EL (cell line): ENCODE results near the gene GNAL.
"Not testable (repeated sequence)": the region's sequence is repeated elsewhere in the genome, so short reads cannot be mapped to it uniquely, and the experiment has no call there.

Experiments used
- DNase-seq: peaks from one replicate; pipeline ENCODE4 v3.0.0-alpha.2; 2016

Gene GNAL

DNA sequence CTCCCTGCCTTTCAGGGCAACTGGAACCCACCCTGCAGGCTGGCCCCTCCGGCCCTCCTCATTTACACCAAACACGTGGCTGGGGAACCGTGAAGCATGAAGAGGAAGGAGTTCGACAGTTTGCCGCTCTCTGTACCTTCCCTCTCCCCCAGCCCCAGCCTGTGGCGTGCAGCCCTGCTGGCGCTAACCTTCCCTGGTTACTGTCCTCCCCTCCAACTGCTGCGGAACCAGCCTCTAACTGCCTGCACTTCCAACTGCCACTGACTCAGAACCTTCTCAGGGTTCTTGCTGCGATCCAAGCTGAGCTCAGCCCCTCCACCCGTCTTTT is 19.2 kb upstream of the GNAL start:
- no peak for DNase-seq

DNA sequence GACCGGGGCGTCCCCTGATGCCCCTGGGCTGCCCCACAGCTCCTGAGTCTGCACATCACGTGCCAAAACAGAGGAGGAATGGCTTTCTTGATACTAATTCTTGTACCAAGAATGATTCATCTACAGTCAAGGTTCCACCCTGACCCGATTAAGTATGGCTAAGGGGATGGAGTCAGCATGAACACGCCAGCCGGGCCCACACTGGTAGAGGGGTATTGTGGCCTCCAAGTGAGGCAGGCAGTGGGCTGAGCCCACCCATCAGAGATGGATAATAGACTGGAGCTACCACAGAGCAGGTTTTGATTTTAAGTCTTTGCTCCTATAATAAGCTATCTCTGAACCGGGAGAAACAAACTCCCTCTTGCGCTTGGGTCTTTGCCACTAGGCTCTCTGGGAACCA is 17.9 kb upstream of the GNAL start:
- DNase-seq = no peak

DNA sequence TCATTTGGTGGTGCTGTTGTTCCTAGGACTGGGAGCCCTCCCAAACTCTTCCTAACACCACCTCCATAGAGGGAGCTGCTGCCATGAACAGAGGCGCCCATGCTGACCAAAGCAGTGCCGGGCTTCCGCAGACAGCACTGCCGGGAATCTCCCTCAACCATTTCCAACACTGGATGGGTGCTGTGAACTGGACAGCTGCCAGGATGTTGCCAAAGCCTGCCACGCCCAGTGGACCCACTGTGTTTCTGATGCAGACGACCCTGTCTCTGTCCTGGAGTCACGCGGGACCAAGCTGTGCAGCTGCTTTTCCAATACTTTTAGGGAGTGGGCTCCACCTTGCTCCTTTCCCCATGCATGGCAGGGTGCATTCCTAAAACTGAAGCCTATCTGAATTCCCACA is 16.9 kb upstream of the GNAL start:
- DNase-seq = no peak

DNA sequence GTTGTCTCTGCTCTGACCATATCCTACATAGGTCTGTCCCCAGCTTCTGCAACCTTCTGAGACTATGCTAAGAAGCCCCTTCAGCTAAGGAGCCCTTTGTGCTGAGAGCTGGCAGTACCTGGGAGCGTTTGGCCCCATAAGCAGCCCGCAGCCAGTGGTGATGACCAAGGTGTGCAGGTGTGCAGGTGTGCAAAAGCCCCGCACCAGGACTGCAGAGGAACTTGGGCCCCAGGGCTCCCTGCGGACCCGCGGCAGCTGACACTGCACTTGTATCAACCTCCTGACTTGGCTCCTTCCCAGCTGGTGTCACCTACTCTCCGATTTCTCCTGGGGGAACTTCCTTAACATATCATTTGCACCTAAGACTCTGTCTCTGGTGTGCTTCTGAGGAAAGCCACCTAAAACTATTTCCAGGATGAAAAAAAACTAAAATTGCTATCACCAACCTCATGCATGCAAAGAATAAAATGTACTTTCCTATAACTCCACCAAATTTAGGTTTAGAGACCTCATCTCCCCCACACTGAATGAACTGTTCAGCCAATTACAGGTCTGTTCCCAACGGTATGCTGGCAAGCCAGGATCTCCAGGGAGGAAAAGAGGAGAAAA is 16.1 kb upstream of the GNAL start:
- no peak for DNase-seq

GRCh38 chr18:11673560-11673959 is 15.5 kb upstream of the GNAL start:
- DNase-seq = no peak

- DNase-seq = no peak
These were observed 14.9 kb upstream of the GNAL start for GRCh38 chr18:11674119-11674518.

GRCh38 chr18:11676386-11676785 is 12.7 kb upstream of the GNAL start:
- DNase-seq = no peak

GRCh38 chr18:11676867-11677266 is 12.2 kb upstream of the GNAL start:
- peak; percentile 8 for DNase-seq

DNA sequence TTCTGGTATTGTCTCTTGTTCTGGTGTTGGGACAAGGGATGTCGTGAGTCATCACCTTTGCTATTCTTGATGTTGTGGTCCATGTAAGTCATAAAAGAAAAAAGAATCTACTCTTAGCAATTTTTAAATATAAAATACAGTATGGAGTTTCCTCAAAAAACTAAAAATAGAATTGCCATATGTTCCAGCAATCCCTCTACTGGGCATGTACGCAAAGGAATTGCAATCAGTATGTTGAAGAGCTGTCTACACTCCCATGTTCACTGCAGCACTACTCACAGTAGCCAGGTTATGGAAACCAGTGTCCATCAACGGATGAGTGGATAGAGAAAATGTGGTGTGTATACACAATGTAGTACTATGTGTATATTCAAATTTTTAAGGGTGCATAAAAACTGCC is 10.9 kb upstream of the GNAL start:
- DNase-seq = no peak

DNA sequence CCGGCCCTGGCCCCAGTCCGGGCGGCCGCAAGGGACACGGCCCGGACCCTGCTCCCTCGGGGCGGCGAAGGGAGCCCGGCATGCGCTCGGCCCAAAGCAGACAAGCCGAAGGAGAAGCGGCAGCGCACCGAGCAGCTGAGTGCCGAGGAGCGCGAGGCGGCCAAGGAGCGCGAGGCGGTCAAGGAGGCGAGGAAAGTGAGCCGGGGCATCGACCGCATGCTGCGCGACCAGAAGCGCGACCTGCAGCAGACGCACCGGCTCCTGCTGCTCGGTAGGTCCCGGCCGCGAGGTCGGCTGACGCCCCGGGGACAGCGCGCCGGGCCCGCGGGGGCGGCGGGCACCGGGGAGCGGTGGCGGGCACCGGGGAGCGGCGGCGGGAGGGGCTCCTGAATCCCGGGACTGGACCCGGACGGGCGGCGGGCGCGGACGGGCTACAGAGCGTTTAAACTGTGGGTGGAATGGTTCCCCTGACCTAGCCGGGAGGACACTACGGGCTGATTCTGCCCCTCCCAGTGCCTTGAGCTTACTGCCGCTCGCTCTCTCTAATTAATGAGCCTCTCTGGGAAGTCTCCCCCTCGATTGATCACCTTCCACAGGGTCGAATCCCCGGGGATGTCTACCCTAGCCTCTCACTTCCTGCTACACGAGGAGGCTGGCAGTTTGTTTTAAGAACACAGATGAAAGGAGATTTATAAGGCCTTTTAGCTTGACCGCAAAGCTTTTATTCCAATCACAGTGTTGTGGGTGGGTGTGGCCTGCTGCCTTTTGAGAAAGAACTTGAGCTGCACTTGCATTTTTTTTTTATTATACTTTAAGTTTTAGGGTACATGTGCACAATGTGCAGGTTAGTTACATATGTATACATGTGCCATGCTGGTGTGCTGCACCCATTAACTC is 853 bp downstream of the GNAL start:
- DNase-seq = peak; percentile 35

- not testable (repeated sequence) for DNase-seq
These were observed 1.6 kb downstream of the GNAL start for GRCh38 chr18:11690660-11691059.

- no peak for DNase-seq
These were observed 6.7 kb downstream of the GNAL start for GRCh38 chr18:11695736-11696135.

GRCh38 chr18:11696451-11696850 is 7.4 kb downstream of the GNAL start:
- no peak for DNase-seq

- DNase-seq = no peak
These were observed 11.8 kb downstream of the GNAL start for GRCh38 chr18:11700876-11701275.

- DNase-seq = no peak
These were observed 21.5 kb downstream of the GNAL start for GRCh38 chr18:11710578-11710977.

DNA sequence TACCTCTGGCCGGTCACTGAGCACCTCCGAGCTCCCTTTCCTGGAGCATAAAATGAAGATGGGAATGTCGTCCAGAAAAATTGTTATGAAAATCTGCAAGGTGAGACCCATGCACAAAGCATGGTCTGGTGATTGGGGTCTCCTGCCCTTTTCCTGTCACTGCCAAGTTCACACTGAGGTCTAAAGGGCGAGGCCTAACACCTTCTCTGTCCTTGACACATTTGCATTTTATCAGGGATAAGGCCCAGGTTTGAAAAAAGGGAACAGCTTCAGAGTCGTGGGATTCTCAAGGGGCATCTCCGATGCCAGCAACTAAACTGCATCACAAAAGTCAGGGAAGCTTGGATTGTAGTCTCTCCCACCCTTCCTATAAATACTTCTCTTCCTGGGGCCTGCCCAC is 24.7 kb downstream of the GNAL start:
- DNase-seq = no peak

- DNase-seq = no peak
These were observed 25.3 kb downstream of the GNAL start for GRCh38 chr18:11714244-11714918.

GRCh38 chr18:11716767-11717315 is 27.8 kb downstream of the GNAL start:
- not testable (repeated sequence) for DNase-seq

- no peak for DNase-seq
These were observed 30.0 kb downstream of the GNAL start for GRCh38 chr18:11719050-11719449.

DNA sequence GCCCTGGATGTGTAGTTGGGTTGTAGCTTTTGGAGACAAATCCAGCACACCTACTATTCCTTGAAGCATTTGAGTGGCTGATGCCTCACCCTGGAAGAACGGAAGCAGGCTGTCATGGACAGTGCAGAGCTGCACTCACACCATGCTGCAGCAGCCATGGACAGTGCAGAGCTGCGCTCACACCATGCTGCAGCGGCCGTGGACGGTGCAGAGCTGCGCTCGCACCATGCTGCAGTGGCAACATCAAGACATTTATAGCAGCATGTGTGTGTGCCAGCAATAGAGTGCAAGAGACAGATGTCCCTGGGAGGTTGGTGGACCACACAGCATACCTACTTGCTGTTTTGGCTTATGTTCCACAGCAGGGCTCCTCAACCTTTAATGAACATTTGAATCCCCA is 30.6 kb downstream of the GNAL start:
- no peak for DNase-seq

DNA sequence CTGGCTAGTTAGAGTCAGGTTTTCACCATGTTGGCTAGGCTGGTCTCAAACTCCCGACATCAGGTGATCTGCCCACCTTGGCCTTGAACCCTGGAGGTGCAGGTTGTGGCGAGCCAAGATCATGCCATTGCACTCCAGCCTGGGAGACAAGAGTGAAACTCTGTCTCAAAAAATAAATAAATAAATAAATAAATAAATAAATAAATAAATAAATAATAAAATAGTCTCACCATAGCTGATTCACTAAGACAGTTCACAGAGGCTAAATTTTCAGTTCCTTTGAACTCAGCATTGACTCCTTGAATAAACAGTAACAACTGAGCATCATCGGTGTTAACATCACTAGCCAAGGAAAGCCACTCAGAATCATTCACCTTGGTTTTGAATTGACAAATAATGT is 32.7 kb downstream of the GNAL start:
- DNase-seq = no peak

- no peak for DNase-seq
These were observed 35.7 kb downstream of the GNAL start for GRCh38 chr18:11724781-11725180.

GRCh38 chr18:11726556-11726955 is 37.5 kb downstream of the GNAL start:
- no peak for DNase-seq

- peak; percentile 7 for DNase-seq
These were observed 39.2 kb downstream of the GNAL start for GRCh38 chr18:11728249-11728648.
